ENCODE measurements around the gene TM4SF20.

Gene TM4SF20, protein sequence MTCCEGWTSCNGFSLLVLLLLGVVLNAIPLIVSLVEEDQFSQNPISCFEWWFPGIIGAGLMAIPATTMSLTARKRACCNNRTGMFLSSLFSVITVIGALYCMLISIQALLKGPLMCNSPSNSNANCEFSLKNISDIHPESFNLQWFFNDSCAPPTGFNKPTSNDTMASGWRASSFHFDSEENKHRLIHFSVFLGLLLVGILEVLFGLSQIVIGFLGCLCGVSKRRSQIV

DNA sequence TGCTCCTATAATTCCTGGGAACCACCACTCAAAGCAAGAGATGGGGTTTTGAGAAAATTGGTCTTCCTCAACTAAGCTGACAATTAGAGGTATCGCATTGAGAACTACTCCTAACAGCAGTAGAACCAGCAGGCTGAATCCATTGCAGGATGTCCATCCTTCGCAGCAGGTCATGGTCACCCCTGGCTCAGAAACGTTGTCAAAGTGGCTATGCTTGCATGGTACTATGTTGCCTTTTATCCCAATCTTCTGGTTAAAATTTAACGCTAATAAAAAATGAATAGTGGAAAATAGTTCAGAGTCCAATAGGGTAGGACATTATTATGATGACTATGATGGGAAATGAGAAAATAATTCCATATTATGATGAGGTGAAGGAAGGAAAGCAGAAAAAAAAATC lies at the start of gene TM4SF20:
Gene TM4SF20, minus strand, starts transcription at position 212 of the 400 bp plus-strand sequence. Its CDS starts 38 bp downstream, at position 174.
- Histone ChIP-seq H3K36me3 (ENCODE audit: control insufficient read depth in 1 of 2, insufficient read depth in 2 of 2, low read length in 2 of 2) (no peaks in the 10 kb centered on the region), H3K4me3 (ENCODE audit: low read depth in 1 of 2, low read length in 2 of 2) (peak within 1 kb of the TSS; percentile 67 to 80), H3K27me3 (ENCODE audit: control insufficient read depth in 1 of 2, insufficient read depth in 2 of 2, low read length in 2 of 2) (no peaks in the 10 kb centered on the region), H3K9ac (ENCODE audit: low read depth in 1 of 2, low read length in 2 of 2) (peak within 1 kb of the TSS; percentile 28 to 71), H3K27ac (ENCODE audit: low read depth, low read length) (peak within 1 kb of the TSS; percentile 65), H3K9me3 (ENCODE audit: control insufficient read depth in 1 of 2, low read length in 2 of 2) (no peaks in the 10 kb centered on the region), H3K4me1 (ENCODE audit: control insufficient read depth in 1 of 2, insufficient read depth in 2 of 2, low read length in 2 of 2) (peaks cover 13 to 19% of the 10 kb centered on the region in 2 donors)

GRCh38 chr2:227428731-227429285 lies 49.7 kb upstream of the TM4SF20 start:
- Histone ChIP-seq H3K4me3 (ENCODE audit: low read depth in 1 of 2, low read length in 2 of 2) (no peak overlapping the region), H3K36me3 (ENCODE audit: control insufficient read depth in 1 of 2, insufficient read depth in 2 of 2, low read length in 2 of 2) (no peaks in the 10 kb centered on the region), H3K27me3 (ENCODE audit: control insufficient read depth in 1 of 2, insufficient read depth in 2 of 2, low read length in 2 of 2) (no peaks in the 10 kb centered on the region)

DNA sequence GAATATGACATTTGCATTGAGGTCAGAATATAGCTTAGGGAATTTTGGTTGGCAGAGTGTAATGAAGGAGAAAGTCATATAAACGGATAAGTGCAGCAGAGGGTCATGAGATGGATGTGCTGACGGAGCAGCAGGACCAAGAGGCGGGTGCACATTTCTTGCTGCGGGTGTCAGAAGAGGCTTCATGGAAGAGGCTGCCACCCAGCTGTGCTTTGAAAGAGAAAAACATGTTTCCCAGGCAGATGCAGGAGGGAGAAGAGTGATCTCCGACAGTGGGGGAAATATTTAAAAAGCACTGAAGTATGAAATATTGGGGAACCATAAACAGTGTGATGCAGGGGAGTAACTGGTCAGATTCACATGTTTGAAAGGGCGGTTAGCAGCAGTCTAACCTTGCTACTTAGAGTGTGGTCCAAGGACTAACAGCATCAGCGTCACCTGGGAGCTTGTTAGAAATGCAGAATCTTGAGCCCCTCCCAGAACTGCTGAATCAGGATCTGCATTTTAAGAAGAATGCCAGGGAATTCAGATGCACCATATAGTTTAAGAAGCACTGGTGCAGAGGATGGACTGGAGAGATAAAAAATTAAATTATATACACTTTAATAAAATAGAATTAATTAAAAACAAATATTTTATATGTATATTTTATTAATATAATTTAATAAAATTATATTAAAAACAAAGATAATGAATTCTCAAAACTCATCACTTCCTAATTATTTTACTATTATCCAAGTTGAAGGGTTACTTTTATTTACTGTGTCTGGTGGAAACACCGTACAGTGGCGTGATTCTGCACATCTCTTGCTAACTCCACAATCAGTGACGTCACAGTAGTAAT lies 44.8 kb upstream of the TM4SF20 start:
- no peak overlapping the region for H3K27ac ChIP-seq (ENCODE audit: low read depth, low read length)
- H3K4me3 ChIP-seq (ENCODE audit: low read depth in 1 of 2, low read length in 2 of 2) = no peak overlapping the region
- no peaks in the 10 kb centered on the region for H3K27me3 ChIP-seq (ENCODE audit: control insufficient read depth in 1 of 2, insufficient read depth in 2 of 2, low read length in 2 of 2)
- peaks cover 0 to 3% of the 10 kb centered on the region in 2 donors for H3K4me1 ChIP-seq (ENCODE audit: control insufficient read depth in 1 of 2, insufficient read depth in 2 of 2, low read length in 2 of 2)
- no peaks in the 10 kb centered on the region for H3K36me3 ChIP-seq (ENCODE audit: control insufficient read depth in 1 of 2, insufficient read depth in 2 of 2, low read length in 2 of 2)
- no peaks in the 10 kb centered on the region for H3K9me3 ChIP-seq (ENCODE audit: control insufficient read depth in 1 of 2, low read length in 2 of 2)
- H3K9ac ChIP-seq (ENCODE audit: low read depth in 1 of 2, low read length in 2 of 2) = no peak overlapping the region

More at GRCh38 chr2:227428731-227429285, 49.7 kb upstream of the TM4SF20 start:
- Histone ChIP-seq H3K9me3 (ENCODE audit: control insufficient read depth in 1 of 2, low read length in 2 of 2) (peaks cover 6 to 11% of the 10 kb centered on the region in 2 donors), H3K27ac (ENCODE audit: low read depth, low read length) (no peak overlapping the region), H3K9ac (ENCODE audit: low read depth in 1 of 2, low read length in 2 of 2) (no peak overlapping the region), H3K4me1 (ENCODE audit: control insufficient read depth in 1 of 2, insufficient read depth in 2 of 2, low read length in 2 of 2) (no peaks in the 10 kb centered on the region)

- H3K9me3 ChIP-seq (ENCODE audit: control insufficient read depth in 1 of 2, low read length in 2 of 2) = no peaks in the 10 kb centered on the region
- H3K27ac ChIP-seq (ENCODE audit: low read depth, low read length) = no peak overlapping the region
Observed at GRCh38 chr2:227420087-227421052, 41.3 kb upstream of the TM4SF20 start.

DNA sequence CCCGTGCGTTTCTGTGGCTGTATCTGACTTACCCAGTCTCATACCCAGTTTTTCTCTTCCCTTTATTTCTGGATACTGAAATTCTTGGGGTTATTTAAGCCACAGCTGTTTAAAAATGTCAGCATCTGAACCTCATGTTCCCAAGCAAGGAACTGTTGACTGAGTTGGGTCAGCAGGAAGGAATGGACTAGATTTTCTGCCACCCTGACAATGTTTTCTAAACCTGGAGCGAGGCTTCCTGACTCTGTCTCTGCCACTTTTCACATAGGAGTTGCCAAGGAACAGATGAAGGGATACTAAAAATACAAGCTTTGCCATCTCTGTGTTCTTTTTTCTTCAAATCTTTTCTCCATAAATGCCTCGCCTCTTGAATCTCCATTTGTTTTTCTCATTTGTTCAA lies 37.6 kb upstream of the TM4SF20 start:
- H3K4me3 ChIP-seq (ENCODE audit: low read depth in 1 of 2, low read length in 2 of 2) = no peak overlapping the region
- no peaks in the 10 kb centered on the region for H3K9me3 ChIP-seq (ENCODE audit: control insufficient read depth in 1 of 2, low read length in 2 of 2)
- no peaks in the 10 kb centered on the region for H3K27me3 ChIP-seq (ENCODE audit: control insufficient read depth in 1 of 2, insufficient read depth in 2 of 2, low read length in 2 of 2)
- no peak overlapping the region for H3K27ac ChIP-seq (ENCODE audit: low read depth, low read length)
- no peak overlapping the region for H3K9ac ChIP-seq (ENCODE audit: low read depth in 1 of 2, low read length in 2 of 2)
- peaks cover 3 to 7% of the 10 kb centered on the region in 2 donors for H3K4me1 ChIP-seq (ENCODE audit: control insufficient read depth in 1 of 2, insufficient read depth in 2 of 2, low read length in 2 of 2)
- no peaks in the 10 kb centered on the region for H3K36me3 ChIP-seq (ENCODE audit: control insufficient read depth in 1 of 2, insufficient read depth in 2 of 2, low read length in 2 of 2)

More at GRCh38 chr2:227420087-227421052, 41.3 kb upstream of the TM4SF20 start:
- Histone ChIP-seq H3K9ac (ENCODE audit: low read depth in 1 of 2, low read length in 2 of 2) (no peak overlapping the region), H3K4me1 (ENCODE audit: control insufficient read depth in 1 of 2, insufficient read depth in 2 of 2, low read length in 2 of 2) (peaks cover 3 to 6% of the 10 kb centered on the region in 2 donors), H3K27me3 (ENCODE audit: control insufficient read depth in 1 of 2, insufficient read depth in 2 of 2, low read length in 2 of 2) (no peaks in the 10 kb centered on the region), H3K4me3 (ENCODE audit: low read depth in 1 of 2, low read length in 2 of 2) (no peak overlapping the region), H3K36me3 (ENCODE audit: control insufficient read depth in 1 of 2, insufficient read depth in 2 of 2, low read length in 2 of 2) (no peaks in the 10 kb centered on the region)

- H3K4me3 ChIP-seq (ENCODE audit: low read depth in 1 of 2, low read length in 2 of 2) = no peak overlapping the region
- no peaks in the 10 kb centered on the region for H3K36me3 ChIP-seq (ENCODE audit: control insufficient read depth in 1 of 2, insufficient read depth in 2 of 2, low read length in 2 of 2)
- no peaks in the 10 kb centered on the region for H3K9me3 ChIP-seq (ENCODE audit: control insufficient read depth in 1 of 2, low read length in 2 of 2)
- H3K9ac ChIP-seq (ENCODE audit: low read depth in 1 of 2, low read length in 2 of 2) = no peak overlapping the region
- peaks cover 3 to 7% of the 10 kb centered on the region in 2 donors for H3K4me1 ChIP-seq (ENCODE audit: control insufficient read depth in 1 of 2, insufficient read depth in 2 of 2, low read length in 2 of 2)
- no peak overlapping the region for H3K27ac ChIP-seq (ENCODE audit: low read depth, low read length)
- no peaks in the 10 kb centered on the region for H3K27me3 ChIP-seq (ENCODE audit: control insufficient read depth in 1 of 2, insufficient read depth in 2 of 2, low read length in 2 of 2)
Observed at GRCh38 chr2:227415538-227416424, 36.7 kb upstream of the TM4SF20 start.

DNA sequence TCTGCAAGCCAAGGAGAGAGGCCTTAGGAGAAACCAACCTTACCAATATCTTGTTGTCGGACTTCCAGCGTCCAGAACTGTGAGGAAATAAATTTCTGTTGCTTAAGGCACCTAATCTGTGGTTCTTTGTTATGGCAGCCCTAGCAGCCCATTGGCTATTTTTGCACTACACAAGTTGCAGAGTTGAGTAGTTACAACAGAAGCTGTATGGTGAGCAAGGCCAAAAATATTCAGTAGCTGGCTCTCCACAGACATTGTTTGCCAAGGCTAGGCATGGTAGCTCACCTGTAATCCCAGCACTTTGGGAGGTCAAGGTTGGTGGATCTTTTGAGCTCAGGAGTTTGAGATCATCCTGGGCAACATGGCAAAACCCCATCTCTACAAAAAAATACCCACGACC lies 35.7 kb upstream of the TM4SF20 start:
- no peak overlapping the region for H3K27ac ChIP-seq (ENCODE audit: low read depth, low read length)
- H3K36me3 ChIP-seq (ENCODE audit: control insufficient read depth in 1 of 2, insufficient read depth in 2 of 2, low read length in 2 of 2) = no peaks in the 10 kb centered on the region
- H3K4me3 ChIP-seq (ENCODE audit: low read depth in 1 of 2, low read length in 2 of 2) = no peak overlapping the region
- no peaks in the 10 kb centered on the region for H3K27me3 ChIP-seq (ENCODE audit: control insufficient read depth in 1 of 2, insufficient read depth in 2 of 2, low read length in 2 of 2)
- no peaks in the 10 kb centered on the region for H3K9me3 ChIP-seq (ENCODE audit: control insufficient read depth in 1 of 2, low read length in 2 of 2)
- peaks cover 2 to 7% of the 10 kb centered on the region in 2 donors for H3K4me1 ChIP-seq (ENCODE audit: control insufficient read depth in 1 of 2, insufficient read depth in 2 of 2, low read length in 2 of 2)
- H3K9ac ChIP-seq (ENCODE audit: low read depth in 1 of 2, low read length in 2 of 2) = no peak overlapping the region

GRCh38 chr2:227413371-227413770 lies 34.3 kb upstream of the TM4SF20 start:
- H3K4me1 ChIP-seq (ENCODE audit: control insufficient read depth in 1 of 2, insufficient read depth in 2 of 2, low read length in 2 of 2) = peaks cover 0 to 7% of the 10 kb centered on the region in 2 donors
- no peak overlapping the region for H3K27ac ChIP-seq (ENCODE audit: low read depth, low read length)
- no peak overlapping the region for H3K4me3 ChIP-seq (ENCODE audit: low read depth in 1 of 2, low read length in 2 of 2)
- H3K9me3 ChIP-seq (ENCODE audit: control insufficient read depth in 1 of 2, low read length in 2 of 2) = no peaks in the 10 kb centered on the region
- no peaks in the 10 kb centered on the region for H3K36me3 ChIP-seq (ENCODE audit: control insufficient read depth in 1 of 2, insufficient read depth in 2 of 2, low read length in 2 of 2)
- H3K27me3 ChIP-seq (ENCODE audit: control insufficient read depth in 1 of 2, insufficient read depth in 2 of 2, low read length in 2 of 2) = no peaks in the 10 kb centered on the region
- no peak overlapping the region for H3K9ac ChIP-seq (ENCODE audit: low read depth in 1 of 2, low read length in 2 of 2)

DNA sequence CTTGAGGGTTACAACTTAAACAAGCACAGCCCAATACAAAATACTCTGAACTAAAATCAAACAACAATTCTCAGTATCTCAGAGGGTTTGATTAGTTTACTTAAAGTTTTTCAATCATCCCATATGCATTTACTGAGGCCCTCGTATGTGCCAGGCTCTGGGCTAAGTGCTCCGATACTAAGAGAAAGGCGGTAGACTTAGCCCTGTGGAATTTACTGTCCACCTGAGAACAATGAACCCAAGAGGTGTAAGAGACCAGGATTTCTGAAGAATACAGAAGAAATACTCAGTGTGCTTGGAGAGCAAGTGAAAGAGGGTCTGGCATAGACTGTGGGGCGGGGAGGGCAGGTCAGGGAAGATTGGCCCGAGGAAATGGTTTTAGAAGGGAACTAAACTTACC lies 33.8 kb upstream of the TM4SF20 start:
- H3K36me3 ChIP-seq (ENCODE audit: control insufficient read depth in 1 of 2, insufficient read depth in 2 of 2, low read length in 2 of 2) = no peaks in the 10 kb centered on the region
- no peak overlapping the region for H3K4me3 ChIP-seq (ENCODE audit: low read depth in 1 of 2, low read length in 2 of 2)
- H3K27me3 ChIP-seq (ENCODE audit: control insufficient read depth in 1 of 2, insufficient read depth in 2 of 2, low read length in 2 of 2) = no peaks in the 10 kb centered on the region
- peaks cover 0 to 7% of the 10 kb centered on the region in 2 donors for H3K4me1 ChIP-seq (ENCODE audit: control insufficient read depth in 1 of 2, insufficient read depth in 2 of 2, low read length in 2 of 2)
- H3K27ac ChIP-seq (ENCODE audit: low read depth, low read length) = no peak overlapping the region
- H3K9me3 ChIP-seq (ENCODE audit: control insufficient read depth in 1 of 2, low read length in 2 of 2) = no peaks in the 10 kb centered on the region
- H3K9ac ChIP-seq (ENCODE audit: low read depth in 1 of 2, low read length in 2 of 2) = no peak overlapping the region

All from duodenal mucosa (tissue), 2 donors.